ENCODE results near the gene PBX3. TPM values are rescaled to one million over a fixed set of nuclear protein-coding genes. Genes with fewer than 3 reads are reported as not detected.

The PBX3 gene
- total RNA-seq, 4 donors from 2014 or later = 14.1 to 31.1 (median 21.6) TPM

DNA sequence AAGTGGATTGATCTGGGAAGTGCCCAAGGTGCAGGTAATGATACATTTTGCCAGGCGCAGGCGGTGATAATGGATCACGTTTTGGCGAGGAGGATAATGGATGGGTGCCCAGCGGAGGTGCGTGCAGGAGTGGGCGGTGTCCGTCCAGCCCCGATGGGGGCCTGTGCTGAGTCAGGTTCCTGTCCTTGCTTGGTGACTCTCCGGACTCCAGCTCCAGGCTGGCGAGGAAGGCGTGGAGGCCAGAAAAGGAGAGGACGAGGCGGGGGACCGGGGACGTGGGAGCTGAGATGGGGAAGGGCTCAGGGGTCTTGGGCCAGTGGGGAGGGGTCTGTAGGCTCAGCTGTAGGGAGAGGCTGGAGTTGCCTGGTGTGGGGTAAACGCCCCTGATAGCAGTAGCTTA, 268.3 kb downstream of the PBX3 start:
- DNase-seq (ENCODE audit: low spot score in 2 of 2) = no peak
- intact Hi-C loops (cut with DNase I; ENCODE audit: low total_unique reads) = no loop called here
- 91 to 92% methylated on average over 17 of the region's 17 CpGs for WGBS, 2 donors
- H3K4me3 ChIP-seq (ENCODE audit: low read depth, poor library complexity, severe bottlenecking) = no peak overlapping the region
- TF ChIP-seq POLR2A (IDR thresholded peaks at IDR 0.05) = no peak
- TF ChIP-seq, protein P1, sequence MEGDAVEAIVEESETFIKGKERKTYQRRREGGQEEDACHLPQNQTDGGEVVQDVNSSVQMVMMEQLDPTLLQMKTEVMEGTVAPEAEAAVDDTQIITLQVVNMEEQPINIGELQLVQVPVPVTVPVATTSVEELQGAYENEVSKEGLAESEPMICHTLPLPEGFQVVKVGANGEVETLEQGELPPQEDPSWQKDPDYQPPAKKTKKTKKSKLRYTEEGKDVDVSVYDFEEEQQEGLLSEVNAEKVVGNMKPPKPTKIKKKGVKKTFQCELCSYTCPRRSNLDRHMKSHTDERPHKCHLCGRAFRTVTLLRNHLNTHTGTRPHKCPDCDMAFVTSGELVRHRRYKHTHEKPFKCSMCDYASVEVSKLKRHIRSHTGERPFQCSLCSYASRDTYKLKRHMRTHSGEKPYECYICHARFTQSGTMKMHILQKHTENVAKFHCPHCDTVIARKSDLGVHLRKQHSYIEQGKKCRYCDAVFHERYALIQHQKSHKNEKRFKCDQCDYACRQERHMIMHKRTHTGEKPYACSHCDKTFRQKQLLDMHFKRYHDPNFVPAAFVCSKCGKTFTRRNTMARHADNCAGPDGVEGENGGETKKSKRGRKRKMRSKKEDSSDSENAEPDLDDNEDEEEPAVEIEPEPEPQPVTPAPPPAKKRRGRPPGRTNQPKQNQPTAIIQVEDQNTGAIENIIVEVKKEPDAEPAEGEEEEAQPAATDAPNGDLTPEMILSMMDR (IDR thresholded peaks at IDR 0.05) = no peak

DNA sequence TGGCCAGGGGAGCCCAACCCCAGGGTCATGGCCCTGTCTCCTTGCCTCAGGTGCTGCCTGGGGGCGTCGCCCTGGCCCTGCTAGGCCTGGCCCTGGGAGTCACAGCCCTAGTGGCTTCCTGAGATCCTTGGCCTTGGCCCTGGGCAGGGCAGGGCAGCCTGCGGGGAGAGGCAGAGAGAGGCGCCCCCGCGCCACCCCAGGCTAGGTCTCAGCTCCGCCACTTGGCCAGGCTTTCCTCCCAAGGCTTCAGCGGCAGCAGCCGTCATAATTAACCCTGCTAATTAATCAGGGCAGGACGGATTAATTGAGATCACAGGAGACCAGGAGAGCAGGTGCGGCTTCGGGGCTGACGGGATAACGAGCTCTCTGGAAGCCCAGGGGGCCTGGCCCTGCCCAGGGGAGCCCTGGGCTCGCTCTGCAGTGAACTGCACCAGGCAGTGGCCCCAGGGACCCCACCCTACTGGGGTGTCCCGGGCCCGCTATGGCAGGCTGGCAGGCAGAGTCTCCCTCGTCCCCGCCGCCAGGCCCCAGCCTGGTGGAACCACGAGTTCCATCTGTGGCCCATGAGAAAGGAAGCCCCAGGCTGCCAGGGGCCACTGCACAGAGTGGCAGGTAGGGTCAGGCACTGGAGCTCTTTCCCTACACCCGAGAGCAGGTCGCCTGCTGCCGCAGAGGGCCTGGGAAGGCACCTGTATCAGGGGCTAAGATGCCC, 269.6 kb downstream of the PBX3 start:
- 83 to 88% methylated on average over 17 to 23 of the region's 24 CpGs for WGBS, 2 donors
- no peak overlapping the region for H3K4me3 ChIP-seq (ENCODE audit: low read depth, poor library complexity, severe bottlenecking)
- intact Hi-C loops (cut with DNase I; ENCODE audit: low total_unique reads) = no loop called here
- DNase-seq (ENCODE audit: low spot score in 2 of 2) = no peak
- TF ChIP-seq, protein P1 (IDR thresholded peaks at IDR 0.05) = no peak
- TF ChIP-seq POLR2A (IDR thresholded peaks at IDR 0.05) = no peak

Other genes starting within 250 kb of the PBX3 start
- gene MAPKAP1, start 40.2 kb upstream of the PBX3 start, total RNA-seq = 10 to 100 TPM; 46.7 to 63.0 (median 57.9) TPM

All from lower leg skin (tissue), 4 donors.